GM19328 (cell line): Measurements from ENCODE around the gene UGDH.
"Not testable (repeated sequence)": the region's sequence is repeated elsewhere in the genome, so short reads cannot be mapped to it uniquely, and the experiment has no call there.

Experiments
- ATAC-seq: cut with Tn5 transposase; IDR thresholded peaks from one replicate; pipeline ENCODE4 v1.9.1; 2021; ENCODE audit warnings: mild to moderate bottlenecking, moderate library complexity; ENCODE audit not compliant: unreplicated experiment

The UGDH gene

DNA sequence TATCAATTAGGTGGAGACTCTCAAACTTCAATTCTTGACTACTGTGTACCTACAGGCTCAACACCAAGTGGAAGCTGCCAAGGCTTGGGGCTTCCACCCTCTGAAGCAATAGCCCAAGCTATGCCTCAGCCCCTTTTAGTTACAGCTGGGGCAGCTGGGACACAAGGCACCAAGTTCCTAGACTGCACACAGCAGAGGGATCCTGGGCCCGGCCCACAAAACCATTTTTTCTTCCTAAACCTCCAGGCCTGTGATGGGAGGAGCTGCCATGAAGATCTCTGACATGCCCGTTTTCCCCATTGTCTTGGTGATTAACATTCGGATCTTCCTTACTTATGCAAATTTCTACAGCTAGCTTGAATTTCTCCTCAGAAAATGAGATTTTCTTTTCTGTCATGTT, 3.4 kb upstream of the UGDH start:
- no peak for ATAC-seq

- ATAC-seq: no peak
Observed at GRCh38 chr4:39529534-39529933, 2.3 kb upstream of the UGDH start.

DNA sequence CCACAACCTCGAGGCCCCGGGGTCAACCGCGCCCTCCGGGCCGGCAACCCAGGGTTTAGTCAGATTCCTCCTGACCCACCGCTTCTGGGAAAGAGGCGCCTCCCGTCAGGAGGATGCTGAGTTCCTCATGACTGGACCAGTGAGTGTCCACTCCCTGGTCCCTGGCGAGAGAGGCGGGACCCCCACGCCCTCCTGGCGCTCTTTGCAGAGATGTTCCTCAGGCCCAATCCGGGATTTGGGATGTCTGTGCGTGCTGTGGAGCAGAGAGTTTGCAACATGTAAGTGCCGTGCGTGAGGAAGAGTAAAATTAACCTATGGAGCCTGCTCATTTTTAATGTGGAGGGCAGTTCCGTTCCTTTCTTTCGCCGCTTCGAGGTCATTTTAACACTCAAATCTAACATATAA, 824 bp upstream of the UGDH start:
- no peak for ATAC-seq

DNA sequence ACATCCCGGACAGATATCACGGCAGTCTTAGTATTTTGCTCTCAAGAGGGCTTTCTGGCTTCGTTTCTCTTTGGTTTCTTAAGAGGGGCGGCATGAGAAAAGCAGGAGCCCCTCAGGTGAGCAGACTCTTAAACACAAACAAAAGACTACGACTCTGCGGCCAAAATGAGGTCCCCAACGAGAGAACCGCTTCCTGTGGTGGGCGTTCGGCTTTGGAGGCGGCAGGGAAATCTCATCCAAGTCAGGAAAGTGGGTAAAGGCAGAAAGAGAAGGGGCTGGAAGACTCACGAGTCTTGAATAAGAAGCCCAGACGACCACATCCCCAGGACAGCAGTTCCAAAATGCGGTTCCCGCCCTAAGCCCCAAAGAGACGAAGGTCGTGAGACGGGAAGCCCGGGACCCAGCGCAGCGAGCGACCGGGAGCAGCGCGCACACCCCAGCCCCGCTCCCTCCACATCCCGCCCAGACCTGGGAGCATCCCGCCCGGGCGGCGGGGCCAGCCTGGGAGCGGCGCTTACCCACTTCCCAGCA, 409 bp downstream of the UGDH start:
- ATAC-seq: peak; percentile 16

DNA sequence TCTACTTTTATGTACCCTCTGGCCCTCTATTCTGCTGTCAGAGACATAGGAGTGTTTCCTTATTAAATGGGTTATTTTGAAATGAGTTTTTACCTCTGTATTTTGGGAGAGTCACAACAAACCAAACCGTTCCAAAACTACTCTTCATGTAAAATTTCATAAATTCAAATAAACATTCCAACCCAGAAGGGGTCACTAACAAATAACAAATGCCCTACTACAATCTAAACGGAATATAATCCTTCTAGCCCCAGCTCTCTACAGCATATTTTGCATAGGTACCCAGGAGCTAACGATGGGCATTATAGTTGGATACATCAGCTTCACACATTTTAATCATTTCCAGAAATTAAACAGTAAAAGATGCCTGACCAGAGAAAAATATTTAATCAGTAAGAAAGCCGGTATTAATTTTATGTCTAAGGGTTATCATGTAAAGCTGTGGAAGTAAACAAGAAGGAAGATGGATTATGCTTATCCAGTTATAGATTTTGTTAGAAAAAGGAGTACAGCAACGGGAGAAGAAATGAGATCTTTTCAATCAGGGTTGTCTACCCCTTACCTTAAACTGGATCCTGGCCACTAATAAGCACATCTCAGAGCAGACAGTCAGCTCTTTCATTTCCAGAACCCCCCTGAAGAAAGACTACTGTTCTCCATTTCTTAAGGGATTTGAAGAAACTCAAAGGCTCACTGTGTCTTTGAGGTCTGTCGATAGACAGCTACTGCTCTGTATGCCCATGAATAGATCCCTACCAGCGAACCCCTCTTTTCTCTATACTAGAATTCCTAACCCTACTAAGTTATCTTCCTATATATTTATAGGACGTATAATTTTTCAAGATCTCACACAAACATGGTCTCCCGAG, 1.2 kb downstream of the UGDH start:
- ATAC-seq: no peak

DNA sequence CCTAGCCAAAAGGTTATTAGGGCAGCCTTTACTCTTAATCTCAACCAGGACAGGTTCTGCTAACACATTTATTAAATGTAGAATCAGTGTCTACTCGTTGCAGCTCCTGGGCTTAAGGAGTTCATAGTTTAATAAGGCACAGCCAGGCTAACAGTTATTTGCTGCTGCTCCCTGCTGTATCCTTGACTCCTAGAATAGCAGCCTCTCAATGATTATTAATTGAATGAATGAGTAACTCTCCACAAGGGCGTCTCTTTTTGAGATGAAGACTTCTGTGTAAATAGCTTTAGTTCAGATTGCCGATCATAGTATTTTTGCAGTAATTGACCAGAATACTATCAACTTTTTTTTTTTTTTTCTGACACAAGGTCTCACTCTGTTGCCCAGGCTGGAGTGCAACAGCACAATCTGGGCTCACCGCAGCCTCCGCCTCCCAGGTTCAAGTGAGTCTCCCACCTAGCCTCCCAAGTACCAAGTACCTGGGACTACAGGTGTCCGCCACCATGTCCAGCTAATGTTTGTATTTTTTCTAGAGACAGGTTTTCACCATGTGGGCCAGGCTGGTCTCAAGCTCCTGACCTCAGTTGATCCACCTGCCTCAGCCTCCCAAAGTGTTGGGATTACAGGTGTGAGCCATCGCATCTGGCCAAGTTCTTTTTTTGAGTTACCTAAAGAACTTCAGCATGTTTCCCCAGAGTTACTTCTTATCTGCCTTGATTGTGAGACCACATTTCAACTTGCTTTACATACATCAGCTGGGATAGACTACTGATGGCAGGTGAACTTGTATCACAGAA, 2.9 kb downstream of the UGDH start:
- ATAC-seq: no peak

DNA sequence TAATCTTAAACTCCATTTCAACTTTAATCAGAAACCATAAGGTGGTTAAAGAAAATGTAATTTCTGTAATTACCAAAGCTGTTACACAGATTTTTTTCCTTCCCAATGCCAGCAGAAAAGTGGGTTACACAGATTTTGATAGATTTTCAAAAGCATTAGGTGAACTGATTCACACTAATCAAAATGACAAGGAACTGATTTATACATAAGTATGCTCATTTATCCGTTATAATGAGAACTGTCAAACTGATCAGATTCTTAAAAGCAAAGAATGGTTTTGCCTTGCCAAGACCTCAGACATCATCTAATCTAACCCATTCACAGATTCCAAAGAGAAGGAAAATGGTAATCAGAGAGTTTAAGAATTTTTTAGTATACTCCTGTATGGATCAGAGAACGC, 5.2 kb downstream of the UGDH start:
- ATAC-seq: no peak

GRCh38 chr4:39521253-39521919, 5.9 kb downstream of the UGDH start:
- ATAC-seq: no peak

GRCh38 chr4:39518484-39518883, 8.8 kb downstream of the UGDH start:
- ATAC-seq: no peak

DNA sequence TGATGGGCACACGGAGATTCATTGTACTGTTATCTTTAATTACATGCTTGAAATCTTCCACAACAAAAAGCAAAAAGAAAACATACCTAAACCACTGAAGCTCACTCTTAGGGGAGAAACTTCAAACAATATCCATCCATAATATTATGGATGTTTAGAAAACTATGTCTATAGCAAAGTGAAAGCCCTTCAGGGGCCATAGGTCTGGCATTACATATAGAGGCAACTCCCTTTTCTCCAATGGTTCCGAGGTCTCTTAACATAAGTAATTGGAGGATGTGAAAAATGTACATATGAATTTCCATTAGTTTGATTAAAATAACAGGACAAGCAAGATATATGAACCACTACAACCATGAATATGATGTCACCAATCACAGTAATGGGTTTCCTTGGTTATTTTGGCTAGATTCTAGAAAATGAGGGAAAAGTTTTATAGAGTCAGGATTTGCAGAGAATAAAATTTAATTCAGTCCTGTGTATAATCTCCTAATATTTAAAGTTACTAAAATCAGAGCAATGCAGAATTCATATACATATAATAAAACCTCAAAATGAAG, 10.8 kb downstream of the UGDH start:
- no peak for ATAC-seq

GRCh38 chr4:39515669-39516401, 11.4 kb downstream of the UGDH start:
- ATAC-seq: not testable (repeated sequence)

DNA sequence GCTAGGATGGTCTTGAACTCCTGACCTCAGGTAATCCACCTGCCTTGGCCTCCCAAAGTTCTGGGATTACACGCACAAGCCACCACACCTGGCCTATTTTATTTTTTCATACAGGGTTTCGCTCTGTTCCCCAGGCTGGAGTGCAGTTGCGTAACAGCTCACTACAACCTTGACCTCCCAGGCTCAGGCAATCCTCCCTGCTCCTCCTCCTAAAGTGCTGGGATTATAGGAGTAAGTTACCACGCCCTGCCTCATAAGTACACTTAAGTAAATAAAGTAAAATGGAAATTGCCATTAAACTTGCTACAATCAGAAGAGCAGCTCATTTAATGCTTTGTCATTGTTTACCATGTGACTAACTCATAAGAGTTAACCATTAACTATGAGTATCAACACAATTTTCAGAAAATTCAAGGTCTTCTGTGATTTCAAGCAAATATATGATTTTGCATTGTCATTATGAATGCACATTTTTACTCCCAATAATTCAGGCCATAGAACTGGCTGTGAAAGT, 12.3 kb downstream of the UGDH start:
- ATAC-seq: no peak

DNA sequence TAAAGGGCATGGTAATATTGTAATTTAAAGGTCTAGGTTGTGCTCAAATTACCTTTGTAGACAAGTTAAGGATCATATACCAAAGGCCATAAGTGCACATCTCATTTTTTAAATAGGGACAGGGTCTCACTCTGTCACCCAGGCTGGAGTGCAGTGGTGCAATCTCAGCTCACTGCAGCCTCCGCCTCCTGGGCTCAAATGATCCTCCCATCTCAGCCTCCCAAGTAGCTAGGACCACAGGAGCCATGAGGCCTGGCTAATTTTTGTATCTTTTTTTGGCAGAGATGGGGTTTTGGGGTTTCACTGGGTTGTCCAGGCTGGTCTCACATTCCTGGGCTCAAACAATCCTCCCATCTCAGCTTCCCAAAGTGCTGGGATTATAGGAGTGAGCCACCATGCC, 13.0 kb downstream of the UGDH start:
- ATAC-seq: not testable (repeated sequence)

DNA sequence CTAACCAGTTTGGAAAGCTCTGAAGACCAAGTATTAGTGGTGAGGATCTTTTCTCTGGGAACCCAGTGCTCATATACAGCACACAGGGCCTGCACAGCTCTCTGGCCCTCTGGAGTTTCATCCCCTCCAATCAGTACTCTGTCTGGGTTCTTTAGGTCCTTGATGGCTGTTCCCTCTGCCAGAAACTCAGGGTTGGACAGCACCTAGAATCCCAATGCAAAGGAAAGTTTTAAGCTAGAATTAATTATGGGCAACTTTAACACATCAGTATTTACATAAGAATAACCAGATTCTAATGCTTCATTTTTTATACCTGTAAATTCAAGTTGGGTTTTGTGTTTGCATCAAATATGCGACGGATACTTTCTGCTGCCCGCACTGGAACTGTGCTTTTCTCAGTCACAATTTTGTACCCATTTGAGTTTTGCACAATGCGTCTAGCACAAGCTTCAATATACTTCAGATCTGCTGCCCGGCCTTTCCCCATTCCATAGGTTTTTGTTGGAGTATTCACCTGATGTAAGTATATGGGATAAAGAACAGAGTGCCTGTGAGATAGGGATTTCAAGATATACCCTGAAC, 16.8 kb downstream of the UGDH start:
- no peak for ATAC-seq

DNA sequence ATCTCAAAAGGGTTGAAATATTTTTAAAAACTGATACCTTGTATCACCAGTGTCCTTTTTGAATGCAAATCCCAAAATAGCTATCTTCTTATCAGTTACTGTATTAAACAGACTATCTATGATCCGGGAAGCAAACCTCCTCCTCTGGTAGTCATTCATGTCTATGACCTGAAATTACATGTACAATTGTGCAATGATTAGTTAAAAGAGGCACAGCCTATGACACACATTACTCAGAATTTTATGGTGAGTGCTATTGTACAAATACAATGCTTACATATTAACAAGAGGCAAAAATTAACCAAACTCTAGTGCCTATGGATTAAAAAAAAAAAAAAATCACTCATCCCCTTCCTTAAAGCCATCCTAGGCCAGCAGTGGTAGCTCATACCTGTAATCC, 21.7 kb downstream of the UGDH start:
- ATAC-seq: no peak

GRCh38 chr4:39504538-39504937, 22.7 kb downstream of the UGDH start:
- no peak for ATAC-seq

DNA sequence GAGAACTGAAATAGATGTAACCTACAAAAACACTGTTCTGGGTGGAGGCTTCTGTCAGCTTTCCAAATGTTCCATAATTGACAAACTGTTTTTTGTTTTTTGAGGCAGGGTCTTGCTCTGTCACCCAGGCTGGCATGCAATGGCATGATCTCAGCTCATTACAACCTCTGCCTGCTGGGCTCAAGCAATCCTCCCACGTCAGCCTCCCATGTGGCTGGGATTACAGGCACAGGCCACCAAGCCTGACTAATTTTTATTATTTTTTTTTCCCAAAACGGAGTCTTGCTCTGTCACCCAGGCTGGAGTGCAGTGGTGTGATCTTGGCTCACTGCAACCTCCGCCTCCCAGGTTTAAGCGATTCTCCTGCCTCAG, 24.6 kb downstream of the UGDH start:
- ATAC-seq: not testable (repeated sequence)

DNA sequence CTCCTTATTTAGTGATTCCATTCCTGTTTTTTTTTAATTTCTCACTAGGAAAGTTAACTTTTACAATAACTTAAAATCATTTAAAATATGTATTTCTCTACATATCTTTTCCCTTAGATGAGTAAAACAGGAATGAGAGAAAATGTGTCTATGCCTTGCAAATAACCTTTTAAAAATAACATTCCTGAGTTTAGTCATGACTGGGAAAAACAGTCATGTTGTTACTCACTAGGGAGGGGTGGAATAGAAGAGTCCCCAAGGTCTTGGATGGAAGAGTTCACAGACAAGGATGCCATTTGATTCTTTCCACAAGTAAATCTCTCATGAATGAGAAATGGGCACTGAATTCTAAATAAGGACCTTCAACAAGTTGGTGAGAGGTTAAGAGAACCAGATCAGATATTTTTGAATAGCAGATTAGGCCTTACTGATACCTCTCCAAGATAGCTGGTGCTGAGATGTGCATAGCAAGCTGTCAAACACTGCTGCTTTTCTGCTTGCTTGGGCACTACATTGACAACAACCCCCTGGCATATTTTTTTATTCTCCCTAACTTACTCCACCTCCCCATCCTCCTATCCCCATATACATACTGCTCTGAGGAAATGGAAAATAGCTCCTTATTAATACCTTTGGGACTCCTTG, 25.1 kb downstream of the UGDH start:
- no peak for ATAC-seq

DNA sequence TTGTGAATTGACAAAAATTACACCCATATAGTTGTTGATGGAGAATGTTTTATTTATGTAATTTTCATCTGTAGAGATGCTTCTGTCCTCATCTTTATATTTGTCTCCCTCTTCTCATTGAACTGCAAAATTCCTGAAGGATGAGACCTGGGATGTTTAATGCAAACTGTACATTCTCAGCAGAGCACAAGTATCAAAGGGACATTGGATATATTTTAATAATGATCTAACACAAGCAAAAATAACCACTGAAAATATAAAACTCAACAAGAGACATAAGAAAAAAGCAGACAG, 28.6 kb downstream of the UGDH start:
- no peak for ATAC-seq
